ENCODE measurements around the gene LPGAT1.
"Not testable (repeated sequence)": the region's sequence is repeated elsewhere in the genome, so short reads cannot be mapped to it uniquely, and the experiment has no call there.

Gene LPGAT1, protein sequence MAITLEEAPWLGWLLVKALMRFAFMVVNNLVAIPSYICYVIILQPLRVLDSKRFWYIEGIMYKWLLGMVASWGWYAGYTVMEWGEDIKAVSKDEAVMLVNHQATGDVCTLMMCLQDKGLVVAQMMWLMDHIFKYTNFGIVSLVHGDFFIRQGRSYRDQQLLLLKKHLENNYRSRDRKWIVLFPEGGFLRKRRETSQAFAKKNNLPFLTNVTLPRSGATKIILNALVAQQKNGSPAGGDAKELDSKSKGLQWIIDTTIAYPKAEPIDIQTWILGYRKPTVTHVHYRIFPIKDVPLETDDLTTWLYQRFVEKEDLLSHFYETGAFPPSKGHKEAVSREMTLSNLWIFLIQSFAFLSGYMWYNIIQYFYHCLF

DNA sequence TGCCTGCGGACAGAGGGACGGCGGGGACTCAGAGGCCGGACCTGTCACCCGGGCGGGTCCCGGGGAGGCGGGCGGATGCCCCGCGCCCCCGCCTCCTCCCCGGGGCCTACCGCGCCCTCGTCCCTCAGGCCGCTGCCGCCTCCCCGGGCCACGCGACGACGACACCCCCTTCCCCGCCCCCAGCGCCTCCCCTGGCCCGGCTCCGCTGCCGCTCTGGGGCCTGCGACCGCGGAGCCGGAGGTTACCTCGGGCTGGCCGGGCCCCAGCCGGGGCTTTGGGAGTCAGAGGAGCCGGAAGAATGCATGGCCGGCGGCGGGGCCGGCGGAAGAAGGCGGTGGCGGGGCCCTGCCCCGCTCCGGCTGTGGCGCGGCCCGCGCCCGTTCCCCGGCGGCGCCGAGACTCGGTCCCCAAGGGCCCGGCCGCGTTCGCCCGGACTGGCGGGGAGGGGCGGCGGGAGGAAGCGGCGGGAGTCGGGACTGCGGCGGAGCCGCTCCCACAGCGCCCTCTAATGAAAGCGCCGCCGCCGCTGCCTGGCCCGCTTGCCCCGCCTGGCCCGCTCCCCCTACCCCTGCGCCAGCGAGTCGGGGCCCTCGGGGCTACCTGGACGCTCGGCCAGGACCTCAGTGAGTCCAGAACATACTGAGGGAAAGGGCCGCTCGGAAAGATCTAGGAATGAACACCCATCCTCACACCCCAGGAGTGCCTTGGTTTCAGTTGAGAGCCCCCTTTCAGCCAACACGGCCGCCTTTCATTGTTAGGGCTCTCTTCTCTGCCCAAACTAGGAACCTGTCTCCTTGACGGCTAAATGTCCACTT lies at the start of gene LPGAT1:
Gene LPGAT1 (minus strand): TSS at position 436 of the 815 bp plus-strand sequence. CDS start 1,467 bp downstream, outside the sequence.
- in situ Hi-C loops (cut with MboI; ENCODE audit: low pct_unique_long_range_greater_than_20kb, low sequenced_read_pairs) = no loop called here

DNA sequence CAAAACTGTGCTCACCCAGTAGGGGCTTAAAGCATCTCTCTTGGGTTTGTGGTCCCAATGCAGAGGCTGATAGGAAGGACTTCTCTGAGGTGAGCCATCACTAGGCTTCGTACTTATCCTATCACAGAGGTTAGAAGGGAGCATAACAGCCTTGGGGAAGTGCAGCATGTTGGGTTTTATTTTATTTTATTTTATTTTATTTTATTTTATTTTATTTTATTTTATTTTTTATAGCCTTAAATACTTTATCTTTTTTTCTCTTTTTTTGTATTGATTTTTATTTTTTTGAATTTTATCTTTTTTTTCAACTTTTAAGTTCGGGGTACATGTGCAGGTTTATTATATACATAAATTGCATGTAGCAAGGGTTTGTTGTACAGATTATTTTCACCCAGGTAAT lies 48.9 kb upstream of the LPGAT1 start:
- DNase-seq = no peak
- in situ Hi-C loops (cut with MboI; ENCODE audit: low pct_unique_long_range_greater_than_20kb, low sequenced_read_pairs) = no loop called here

More for the DNA sequence above, at the start of gene LPGAT1:
- peak; percentile 67 for DNase-seq

DNA sequence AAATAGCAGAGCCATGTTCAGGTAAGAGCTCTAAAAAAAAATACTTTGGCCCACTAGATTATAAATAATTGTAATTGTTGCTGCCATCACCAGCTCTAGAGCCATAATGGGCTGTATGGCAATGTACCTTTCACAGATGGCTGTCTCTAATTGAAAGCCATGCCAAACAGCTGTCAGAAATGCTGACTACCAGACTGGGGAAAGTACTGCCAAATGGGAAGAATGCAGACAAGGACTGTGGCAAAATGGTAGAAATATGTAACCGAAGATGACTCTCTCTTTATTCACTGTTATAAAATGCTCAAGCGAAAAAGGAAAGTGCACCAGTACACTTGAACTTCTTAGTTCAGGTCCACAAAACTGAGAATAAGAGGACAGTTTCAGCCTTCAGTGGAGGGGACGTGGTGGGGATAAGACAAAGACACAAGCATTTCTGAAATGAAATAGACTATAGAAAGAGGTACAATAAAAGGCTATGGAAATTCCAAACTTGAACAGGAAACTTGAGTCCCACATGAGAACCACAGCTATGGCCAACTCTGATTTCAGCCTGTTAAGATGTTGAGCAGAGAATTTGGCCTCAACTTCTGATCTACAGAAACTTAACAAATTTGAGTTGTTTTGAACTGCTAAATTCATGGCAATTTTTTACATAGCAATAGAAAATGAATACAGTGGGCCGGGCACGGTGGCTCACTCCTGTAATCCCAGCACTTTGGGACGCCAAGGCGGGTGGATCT lies 46.5 kb upstream of the LPGAT1 start:
- in situ Hi-C loops (cut with MboI; ENCODE audit: low pct_unique_long_range_greater_than_20kb, low sequenced_read_pairs) = no loop called here
- no peak for DNase-seq

DNA sequence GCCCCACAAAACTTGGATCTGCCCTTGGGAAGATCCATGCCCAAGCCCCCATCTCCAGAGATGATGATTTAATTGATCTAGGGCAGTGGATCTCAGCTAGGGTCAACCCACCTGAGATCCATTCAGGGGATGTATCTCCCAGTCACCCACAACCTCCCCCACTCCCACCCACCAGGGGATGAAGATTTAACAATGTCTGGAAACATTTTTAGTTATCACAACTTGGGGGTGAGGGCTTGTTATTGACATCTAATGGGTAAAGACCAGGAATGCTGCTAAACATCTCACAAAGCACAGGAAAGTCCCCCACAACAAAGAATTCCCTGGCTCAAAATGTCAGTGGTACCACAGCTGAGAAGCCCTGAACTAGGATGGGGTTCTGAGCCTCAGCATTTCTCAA lies 45.0 kb upstream of the LPGAT1 start:
- no peak for DNase-seq
- in situ Hi-C loops (cut with MboI; ENCODE audit: low pct_unique_long_range_greater_than_20kb, low sequenced_read_pairs) = no loop called here

DNA sequence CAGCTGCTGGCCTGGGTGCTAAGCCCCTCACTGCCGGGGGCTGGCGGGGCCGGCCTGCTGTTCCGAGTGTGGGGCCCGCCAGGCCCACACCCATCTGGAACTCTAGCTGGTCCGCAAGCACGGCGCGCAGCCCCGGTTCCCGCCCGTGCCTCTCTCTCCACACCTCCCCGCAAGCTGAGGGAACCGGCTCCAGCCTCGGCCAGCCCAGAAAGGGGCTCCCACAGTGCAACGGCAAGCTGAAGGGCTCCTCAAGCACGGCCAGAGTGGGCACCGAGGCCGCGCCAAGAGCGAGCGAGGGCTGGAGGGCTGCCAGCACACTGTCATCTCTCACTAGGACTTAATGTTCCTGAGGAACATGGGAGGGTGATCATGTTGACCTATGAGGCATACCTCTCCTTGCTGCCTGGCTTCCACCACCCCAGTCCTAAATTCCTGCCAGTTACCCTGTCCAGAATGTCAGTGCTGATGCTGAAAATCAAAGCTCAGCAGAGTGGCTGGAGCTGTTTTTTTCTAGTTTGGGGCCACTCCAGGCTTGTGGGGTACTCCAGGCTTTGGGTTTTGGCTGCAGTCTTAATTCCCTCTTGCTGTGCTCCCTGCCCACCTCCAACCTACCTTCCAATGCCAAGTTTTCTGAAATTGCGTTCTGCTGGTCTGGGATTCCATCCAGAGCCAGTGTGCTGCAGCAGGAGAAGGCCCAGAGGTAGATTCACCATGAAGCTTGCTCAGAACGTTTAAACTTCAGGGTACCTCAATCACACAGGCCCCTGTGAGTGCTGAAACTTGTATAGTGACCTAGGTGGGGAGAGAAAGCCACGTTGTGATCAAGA lies 44.2 kb upstream of the LPGAT1 start:
- in situ Hi-C loops (cut with MboI; ENCODE audit: low pct_unique_long_range_greater_than_20kb, low sequenced_read_pairs) = no loop called here
- no peak for DNase-seq

DNA sequence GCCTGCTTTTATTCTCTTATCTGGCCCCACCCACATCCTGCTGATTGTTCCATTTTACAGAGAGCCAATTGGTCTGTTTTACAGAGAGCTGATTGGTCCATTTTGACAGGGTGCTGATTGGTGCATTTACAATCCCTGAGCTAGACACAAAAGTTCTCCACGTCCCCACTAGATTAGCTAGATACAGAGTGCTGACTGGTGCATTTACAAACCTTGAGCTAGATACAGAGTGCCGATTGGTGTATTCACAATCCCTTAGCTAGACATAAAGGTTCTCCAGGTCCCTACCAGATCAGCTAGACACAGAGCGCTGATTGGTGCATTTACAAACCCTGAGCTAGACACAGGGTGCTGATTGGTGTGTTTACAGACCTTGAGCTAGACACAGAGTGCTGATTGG lies 43.2 kb upstream of the LPGAT1 start:
- in situ Hi-C loops (cut with MboI; ENCODE audit: low pct_unique_long_range_greater_than_20kb, low sequenced_read_pairs) = not testable (repeated sequence)

DNA sequence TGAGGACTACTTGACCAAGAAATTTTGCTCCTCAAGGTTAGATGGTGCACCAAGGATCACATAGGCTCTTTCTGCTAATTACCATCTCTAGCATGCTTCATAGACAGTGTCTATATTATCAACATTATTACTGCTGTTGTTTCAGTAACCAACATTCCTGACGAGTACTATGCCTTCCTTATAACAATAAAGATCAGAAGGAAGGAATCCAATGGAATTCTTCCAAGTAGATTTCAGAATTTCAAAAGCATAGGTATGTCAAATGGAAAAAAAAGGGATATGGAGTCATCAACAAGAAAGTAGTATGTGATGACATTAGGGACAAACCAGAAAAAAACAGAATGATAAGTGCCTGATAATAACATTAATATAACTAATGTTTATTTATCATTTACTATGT lies 39.6 kb upstream of the LPGAT1 start:
- in situ Hi-C loops (cut with MboI; ENCODE audit: low pct_unique_long_range_greater_than_20kb, low sequenced_read_pairs) = no loop called here
- DNase-seq = no peak

More for the DNA sequence above, 43.2 kb upstream of the LPGAT1 start:
- not testable (repeated sequence) for DNase-seq

DNA sequence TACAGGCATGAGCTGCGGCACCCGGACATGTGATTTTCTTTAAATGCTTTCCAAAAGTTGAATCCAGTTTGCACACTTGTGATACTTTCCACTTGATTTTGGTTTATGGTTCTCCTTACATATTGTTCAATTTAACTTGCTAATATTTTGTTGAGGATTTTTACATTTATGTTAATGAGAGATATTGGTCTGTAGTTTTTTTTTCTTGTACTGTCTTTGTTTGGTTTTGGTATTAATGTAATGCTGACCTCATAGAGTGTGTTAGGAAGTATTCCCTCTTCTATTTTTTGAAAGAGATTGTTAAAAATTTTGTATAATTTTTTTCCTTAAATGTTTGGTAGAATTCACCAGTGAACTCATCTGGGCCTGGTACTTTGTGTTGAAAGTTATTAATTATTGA lies 34.6 kb upstream of the LPGAT1 start:
- in situ Hi-C loops (cut with MboI; ENCODE audit: low pct_unique_long_range_greater_than_20kb, low sequenced_read_pairs) = no loop called here
- no peak for DNase-seq

DNA sequence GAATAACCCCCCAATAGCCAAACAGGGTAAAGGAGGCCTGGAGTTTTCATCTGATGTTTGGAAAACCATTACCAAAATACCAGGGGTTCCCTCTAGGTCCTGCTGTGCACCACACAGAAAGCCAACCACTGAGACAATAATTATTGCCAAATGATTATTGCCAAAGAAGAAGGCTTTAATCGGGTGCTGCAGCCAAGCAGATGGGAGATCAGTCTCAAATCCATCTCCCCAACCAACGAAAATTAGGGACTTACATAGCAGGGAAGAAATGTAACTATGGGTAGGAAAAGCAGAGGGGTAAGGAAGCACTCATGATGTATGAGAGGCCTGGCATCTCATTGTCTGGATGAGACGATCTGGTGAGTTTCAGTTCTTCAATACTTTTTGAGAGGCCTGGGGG lies 28.8 kb upstream of the LPGAT1 start:
- no peak for DNase-seq
- in situ Hi-C loops (cut with MboI; ENCODE audit: low pct_unique_long_range_greater_than_20kb, low sequenced_read_pairs) = no loop called here

DNA sequence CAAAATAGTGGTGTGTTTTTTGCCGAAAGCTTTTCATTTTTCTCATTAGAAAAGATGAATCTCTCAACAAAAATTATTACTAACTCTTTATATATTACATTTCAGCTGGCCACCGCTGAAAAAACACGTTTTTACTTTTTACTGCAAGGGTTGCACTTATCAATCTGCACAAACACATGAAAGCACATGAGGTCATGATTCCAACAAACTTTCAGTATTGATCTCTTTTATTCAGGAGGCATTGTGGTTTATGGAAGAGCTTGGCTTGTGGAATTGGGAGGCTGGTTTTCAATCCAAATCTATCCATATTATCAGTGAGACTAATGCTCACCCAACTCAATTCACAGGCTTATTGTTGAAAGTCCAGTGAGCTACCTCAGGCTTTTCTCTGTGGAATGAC lies 20.6 kb upstream of the LPGAT1 start:
- DNase-seq = no peak
- in situ Hi-C loops (cut with MboI; ENCODE audit: low pct_unique_long_range_greater_than_20kb, low sequenced_read_pairs) = no loop called here

DNA sequence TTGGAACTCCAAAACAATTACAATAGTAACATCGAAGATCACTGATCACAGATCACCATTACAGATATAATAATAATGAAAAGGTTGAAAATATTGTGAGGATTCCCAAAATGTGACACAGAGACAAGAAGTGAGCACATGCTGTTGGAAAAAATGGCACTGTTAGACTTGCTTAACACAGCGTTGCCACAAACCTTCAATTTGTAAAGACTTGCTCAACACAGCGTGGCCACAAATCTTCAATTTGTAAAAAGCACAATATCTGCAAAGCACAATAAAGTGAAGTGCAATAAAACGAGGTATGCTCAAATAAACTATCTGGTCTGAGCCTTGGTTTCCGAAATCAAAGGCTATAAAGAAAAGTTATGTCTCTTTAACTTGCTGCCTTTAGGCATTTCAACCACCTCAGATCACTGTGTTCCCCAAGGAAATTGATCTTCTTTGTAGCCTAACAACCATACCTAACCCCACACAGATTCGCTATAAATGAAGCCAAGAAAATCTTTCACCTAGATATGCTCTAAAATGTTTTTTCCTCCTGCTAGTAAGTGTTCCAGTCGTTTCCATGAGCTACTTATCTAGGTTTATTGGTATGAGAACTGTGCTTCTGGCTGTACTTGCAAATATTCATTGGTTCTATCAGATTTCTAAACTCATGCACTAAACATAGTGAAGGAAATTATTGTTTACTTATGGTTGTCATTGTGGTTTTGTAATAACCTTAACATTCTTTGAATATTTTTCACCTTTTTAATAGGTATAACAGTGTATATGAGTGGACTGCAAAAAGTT lies 13.1 kb upstream of the LPGAT1 start:
- in situ Hi-C loops (cut with MboI; ENCODE audit: low pct_unique_long_range_greater_than_20kb, low sequenced_read_pairs) = no loop called here
- no peak for DNase-seq

DNA sequence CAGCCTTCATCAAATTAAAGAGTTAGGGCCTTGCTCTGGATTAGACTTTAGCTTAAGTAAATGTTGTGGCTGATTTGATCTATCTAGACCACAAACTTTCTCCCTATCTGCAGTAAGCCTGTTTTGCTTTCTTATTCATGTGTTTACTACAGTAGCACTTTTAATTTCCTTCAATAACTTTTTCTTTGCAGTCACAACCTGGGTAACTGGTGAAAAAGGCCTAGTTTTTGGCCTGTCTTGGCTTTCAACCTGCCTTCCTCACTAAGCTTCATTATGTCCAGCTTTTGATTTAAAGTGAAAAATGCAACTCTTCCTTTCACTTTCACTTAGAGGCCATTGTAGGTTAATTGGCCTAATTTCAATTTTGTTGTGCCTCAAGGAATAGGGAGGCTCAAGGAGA lies 12.5 kb upstream of the LPGAT1 start:
- in situ Hi-C loops (cut with MboI; ENCODE audit: low pct_unique_long_range_greater_than_20kb, low sequenced_read_pairs) = no loop called here
- DNase-seq = no peak

DNA sequence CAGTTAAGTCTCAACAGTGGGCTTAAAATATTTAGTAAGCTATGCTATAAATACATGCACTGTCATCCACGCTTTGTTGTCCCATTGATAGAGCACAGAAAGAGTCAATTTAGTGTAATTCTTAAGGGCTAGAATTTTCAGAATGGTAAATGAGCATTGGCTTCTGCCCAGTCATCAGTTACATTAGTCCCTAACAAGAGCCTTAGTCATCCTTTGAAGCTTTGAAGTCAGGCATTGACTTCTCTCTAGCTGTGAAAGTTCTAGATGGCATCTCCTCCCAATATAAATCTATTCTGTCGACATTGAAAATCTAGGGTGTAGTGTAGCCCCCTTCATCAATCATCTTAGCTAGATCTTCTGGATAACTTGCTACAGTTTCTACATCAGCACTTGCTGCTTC lies 12.0 kb upstream of the LPGAT1 start:
- in situ Hi-C loops (cut with MboI; ENCODE audit: low pct_unique_long_range_greater_than_20kb, low sequenced_read_pairs) = no loop called here
- DNase-seq = no peak

DNA sequence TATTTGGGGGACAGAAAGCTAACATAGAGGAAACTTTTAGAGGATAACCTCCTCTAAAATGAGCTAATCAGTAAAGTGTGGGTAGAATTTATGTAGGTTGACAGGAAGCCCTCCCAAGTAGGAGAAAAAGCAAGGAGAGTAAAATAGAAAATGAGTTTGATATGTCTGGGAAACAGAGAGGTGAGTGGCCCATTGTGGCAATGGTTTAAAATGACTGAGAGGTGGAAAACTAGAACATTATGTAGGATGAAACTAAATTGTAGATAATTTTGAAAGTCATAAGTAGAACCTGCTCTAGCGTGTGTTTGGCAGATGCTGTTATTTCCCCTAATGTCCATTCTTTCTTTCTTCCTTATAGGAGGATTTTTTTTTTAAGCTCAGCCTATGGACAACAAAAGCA lies 8.5 kb upstream of the LPGAT1 start:
- in situ Hi-C loops (cut with MboI; ENCODE audit: low pct_unique_long_range_greater_than_20kb, low sequenced_read_pairs) = no loop called here
- DNase-seq = no peak

DNA sequence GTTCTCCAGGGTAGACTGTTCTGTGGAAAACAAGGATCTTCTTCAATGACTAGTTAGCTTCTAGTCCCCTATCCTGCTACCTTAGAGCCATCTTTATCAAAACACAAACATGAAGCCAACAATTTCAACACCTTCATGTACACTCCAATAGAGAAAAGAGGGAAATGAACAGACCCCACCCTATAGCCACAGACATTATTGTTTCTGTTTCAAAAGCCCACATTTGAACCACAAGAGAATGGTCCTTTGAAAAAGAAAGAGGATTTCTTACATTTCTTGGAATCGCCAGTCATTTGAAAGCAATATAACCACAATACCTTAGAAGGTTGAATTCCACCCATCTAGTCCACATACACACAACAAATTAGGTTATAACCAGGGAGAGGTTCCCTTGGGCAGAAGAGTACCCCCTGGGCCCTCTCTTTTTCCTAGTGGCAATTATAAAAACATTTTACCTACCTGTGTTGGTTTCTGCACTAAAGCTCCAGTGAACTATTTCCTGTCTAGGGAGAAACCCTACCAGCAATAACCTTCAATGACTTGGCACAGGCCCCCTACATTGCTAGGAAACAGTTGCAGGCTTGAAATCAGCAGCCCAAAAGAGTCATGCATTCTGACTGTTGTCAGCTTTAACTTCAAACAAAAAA lies 2.7 kb upstream of the LPGAT1 start:
- DNase-seq = peak; percentile 61
- in situ Hi-C loops (cut with MboI; ENCODE audit: low pct_unique_long_range_greater_than_20kb, low sequenced_read_pairs) = no loop called here

DNA sequence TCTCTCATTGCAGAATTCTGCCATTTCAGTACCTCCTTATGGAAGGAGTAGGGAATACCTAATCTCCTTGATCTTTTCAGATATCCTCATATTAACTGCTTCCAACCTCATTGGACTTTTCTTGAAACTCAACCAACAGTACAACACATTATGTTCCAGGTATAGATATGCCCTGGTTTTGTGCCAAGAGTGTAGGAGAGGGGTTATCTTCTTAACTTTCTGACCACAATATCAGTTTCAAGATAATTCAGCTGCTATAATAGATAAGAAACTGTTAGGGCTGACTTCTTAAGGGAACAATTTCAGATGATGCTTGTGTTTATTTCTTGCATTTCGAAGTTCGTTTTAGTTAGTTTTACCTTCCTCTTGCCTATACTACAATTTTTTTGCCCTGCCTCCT lies 2.1 kb upstream of the LPGAT1 start:
- DNase-seq = no peak
- in situ Hi-C loops (cut with MboI; ENCODE audit: low pct_unique_long_range_greater_than_20kb, low sequenced_read_pairs) = no loop called here

DNA sequence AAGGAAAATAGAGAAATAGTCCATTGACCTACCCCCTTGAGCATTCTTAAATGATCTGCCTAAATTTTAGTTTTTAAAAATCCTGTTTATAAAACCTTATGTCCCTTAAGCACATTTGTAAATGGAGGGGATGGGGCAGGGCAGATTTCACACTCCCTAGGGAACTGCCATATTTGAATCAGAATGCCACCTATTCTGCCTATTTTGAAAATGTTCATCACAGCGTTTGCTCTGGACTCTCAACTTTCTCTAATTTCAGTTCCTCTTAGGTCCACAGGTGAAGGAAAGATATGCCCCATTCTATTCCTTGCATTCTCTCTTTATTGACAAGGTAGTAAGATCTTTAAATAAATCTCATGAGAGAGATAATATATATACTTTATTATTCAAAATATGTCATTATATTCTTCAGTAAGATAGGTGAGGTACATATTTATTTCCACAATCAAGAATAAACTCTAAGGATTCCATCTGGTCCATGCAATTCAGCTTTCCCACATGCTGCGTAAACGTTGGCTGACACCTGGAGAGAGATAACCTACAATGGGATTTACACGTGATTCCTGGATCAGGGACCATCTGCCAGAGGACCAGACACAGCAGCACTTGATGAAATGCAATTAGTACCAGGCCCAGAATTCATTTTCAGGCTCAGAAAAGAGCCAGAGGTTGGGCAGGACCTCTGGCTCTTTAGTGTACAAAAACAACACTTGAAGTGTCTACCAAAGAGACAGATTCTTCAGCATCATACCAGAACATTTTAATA lies 1.2 kb upstream of the LPGAT1 start:
- in situ Hi-C loops (cut with MboI; ENCODE audit: low pct_unique_long_range_greater_than_20kb, low sequenced_read_pairs) = no loop called here
- DNase-seq = no peak

Measured in KBM-7 (cell line).